HG02970 (cell line): ENCODE results near the gene GLB1L3.
"Not testable (repeated sequence)": the region's sequence is repeated elsewhere in the genome, so short reads cannot be mapped to it uniquely, and the experiment has no call there.

Source experiments
- ATAC-seq: cut with Tn5 transposase; IDR thresholded peaks from one replicate; pipeline ENCODE4 v1.9.1; 2021; ENCODE audit warnings: mild to moderate bottlenecking, moderate library complexity, moderate number of reproducible peaks; ENCODE audit not compliant: unreplicated experiment, low FRiP score

The GLB1L3 gene

DNA sequence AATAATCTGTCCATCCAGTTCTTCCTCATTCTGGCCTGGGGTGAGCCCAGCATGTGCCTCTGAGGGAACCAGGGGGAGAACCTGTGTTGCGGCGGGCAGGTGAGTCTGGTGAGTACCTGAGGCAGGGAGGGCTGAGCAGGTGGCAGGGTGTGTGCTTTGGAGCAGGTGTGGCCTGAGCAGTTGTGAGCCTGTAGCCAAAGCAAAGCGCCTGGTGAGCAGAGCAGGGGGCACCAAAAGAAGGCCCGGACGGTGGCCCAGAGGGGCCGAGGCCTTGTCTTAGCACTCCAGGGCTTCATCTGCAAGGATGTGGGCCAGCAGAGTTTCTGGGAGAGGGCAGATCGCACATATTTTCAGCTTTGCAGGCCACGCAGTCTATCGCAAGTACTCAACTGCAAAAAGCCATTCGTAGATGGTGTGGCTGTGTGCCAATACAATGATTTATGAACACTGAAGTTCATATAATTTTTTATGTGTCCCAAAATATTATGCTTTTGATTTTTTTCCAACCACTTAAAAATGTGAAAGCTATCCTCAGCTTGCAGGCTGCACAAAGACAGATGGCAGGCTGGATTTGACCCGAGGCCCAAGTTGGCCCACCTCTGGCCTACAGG lies 64.3 kb downstream of the GLB1L3 start:
- no peak for ATAC-seq

DNA sequence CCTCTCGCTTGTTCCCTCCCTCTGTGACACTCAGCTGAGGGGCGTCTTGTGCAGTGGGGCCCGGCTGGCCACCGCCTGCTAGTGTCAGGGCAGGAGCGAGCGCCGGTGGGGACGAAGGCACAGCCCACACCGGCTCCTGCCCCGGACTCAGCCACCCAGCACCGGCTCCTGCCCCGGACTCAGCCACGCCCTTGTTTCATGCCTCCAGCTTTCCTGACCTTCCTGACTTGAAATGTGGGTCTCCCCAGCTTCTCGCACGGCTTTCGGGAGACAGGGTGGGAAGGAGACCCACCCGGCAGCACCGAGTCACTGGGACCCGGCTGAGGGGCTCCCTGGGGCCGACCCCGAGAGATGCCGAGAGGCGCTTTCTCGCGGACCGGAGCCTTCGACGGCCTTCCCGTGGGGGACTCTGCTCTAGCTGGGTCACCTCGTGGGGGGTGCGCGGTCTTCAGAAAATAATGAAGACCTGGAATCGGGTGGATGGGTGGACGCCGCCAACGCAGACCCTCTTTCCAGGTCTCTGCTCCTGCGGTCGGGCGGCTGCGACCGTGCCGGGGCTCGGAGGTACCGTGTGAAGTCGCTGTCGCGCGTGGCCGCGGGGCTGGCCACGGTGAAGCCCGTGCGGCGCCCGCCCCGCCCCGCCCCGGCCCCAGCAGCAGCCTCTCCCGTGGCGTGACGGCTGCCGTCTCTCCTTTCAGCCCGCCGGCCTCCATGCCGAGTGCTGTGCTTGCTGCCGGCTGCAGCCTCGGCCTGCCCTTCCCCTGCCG lies 65.8 kb downstream of the GLB1L3 start:
- ATAC-seq, result no peak

GRCh38 chr11:134342572-134343340 lies 66.6 kb downstream of the GLB1L3 start:
- ATAC-seq, result no peak

- no peak for ATAC-seq
Measured at GRCh38 chr11:134343646-134344045, 67.5 kb downstream of the GLB1L3 start.

DNA sequence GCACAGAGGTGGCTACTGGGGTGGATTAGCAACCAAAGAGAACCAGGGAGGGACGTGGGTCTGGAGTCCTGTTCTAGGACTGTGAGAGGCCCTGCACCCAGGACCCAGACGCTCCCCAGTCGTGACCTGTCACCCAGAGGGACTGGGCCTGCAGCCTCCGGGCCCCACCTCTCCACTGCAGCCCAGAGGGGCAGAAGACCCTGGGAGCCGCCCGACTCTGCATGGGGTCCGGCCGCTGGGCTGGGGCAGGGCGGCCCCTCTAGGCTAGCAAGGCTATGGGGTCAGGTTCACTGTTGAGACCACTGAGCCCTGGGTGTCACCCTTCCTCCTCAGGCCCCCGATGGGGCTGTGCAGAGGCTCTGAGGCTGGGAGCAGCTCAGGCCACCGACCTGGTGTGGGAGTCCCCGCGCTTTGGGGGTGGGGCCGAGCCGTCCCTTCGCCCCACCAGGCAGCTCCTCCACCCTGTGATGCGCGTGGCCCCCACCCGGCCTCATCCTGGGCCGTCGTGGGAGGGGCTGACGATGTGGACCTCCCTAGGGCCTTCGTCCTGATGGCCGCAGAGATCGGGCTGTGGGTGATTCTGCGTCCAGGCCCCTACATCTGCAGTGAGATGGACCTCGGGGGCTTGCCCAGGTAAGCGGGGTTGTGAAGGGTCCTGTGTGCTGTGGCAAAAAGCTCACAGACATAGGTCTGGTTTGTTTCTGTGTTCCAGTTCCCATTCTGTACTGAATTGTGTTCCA lies 68.5 kb downstream of the GLB1L3 start:
- ATAC-seq, result not testable (repeated sequence)

GRCh38 chr11:134345237-134345550 lies 69.0 kb downstream of the GLB1L3 start:
- ATAC-seq, result no peak

DNA sequence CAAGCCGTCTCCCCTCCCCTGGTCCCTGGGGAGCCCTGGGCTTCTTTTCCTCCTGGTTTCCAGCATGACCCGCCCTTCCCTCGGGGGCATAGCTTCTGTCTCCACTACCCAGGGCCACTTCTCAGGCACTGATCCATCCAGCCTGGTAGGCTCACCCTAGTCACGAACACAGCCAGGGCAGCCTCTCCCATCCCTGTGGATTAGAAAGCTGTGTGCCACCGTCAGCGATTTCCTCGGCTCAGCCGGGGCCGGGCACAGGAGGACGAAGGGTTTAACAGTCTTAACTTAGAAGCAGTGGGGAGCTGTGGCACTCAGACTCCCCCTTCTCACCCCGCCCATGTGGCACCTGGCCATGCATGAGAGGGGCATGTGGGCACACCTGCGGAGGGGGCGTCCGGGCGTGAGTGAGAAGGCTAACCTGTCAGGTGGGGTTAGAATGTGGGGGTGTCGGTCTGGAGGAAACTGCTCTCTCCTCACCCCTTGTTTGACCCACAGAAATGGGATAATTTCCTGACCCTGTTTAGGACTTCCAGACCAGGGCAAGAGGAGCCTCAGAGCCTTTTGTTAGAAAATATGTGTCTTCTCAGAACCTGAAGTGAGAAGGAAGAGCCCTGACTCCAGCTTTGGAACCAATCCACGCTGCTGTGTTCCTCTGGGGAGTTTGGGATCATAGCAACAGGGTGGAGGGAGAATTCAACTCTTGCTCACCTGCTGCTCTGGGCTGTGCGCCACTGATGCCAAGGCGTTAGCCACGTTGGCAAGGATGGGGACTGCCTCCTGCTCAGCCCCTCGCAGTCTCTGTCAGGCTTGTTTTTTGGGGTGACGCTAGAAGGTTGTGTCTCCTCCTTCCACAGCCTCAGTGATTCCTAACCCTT lies 70.2 kb downstream of the GLB1L3 start:
- no peak for ATAC-seq

DNA sequence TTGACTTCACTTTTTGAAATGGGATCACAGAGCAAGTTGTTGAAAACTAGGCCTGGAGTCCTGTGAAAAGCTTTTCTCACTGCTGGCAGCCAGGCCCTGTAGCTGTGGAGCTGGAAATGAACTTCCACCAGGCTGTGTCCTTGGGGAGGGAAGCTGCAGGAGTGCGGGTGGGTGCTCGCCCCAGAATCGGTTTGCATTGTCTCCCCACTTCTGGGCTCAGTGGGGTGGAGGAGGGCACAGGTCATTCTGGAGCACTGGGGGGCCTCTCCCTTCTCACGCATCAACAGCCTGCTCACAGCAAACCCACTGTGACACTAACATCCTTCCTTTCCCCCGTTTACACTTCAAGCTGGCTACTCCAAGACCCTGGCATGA lies 70.8 kb downstream of the GLB1L3 start:
- ATAC-seq, result no peak

DNA sequence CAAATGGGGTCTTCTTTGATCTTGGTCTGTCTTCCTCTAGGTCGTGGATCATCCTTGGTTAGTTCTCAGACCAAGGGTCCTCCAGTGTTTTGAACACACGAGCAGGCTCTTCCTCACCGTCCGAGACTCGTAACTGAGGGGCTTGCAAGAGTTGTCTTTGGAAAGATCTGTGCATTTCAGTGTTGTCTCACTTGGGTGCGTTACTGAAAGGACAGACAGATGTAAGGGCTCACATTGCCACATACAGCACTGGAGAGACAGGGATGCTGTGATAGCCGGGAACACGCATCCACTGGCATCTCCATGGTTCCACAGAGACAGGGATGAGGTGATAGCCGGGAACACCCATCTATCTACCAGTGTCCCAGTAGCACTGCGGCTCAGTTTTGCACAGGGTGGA lies 71.3 kb downstream of the GLB1L3 start:
- ATAC-seq, result no peak

GRCh38 chr11:134349109-134349801 lies 73.1 kb downstream of the GLB1L3 start:
- ATAC-seq, result no peak

DNA sequence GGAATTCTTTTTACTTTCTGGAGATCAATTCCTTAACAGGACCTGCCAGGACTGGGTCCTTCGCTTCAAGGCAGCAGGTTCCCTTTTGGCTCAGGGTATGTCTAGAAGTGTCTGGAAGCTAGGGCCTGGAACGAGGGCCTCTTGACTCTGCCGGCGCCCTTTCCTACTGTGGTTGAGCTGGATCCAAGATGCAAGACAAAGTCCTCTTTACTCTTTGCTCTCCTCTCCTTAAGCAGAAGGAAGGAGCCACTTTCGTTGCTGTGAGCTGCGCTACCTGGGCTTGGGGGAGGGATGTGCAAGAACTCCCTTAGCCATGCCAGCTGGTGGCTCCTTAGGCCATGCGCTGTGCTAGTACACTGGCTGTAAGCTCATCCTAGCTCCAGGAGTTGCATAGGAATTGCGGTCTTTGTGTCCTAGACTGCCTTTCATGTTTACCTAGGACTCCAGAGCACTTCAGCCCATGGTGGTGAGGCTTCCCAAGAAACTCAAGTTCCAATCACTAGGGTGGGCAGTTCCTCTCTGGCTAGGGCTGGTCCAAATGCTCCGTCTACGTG lies 73.7 kb downstream of the GLB1L3 start:
- no peak for ATAC-seq

DNA sequence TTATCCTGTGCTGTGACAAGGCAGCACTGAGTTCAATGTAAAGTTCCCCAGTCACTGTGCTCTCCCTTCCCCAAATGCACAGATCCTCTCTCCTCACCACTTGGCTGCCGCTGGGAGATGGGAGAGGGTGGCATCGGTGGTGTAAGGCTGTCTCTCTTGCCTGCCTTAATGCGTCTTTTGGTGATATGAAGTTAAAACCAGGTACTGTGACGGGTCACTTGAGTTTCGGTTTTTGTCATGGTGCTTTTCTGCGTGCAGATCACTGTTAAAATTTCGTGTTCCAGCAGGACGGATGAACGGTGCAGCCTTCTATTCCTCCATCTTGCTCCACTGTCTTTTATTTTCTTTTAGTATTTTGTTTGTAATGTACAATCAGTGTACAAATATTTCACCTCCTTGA lies 74.2 kb downstream of the GLB1L3 start:
- ATAC-seq, result no peak

GRCh38 chr11:134352111-134352510 lies 75.9 kb downstream of the GLB1L3 start:
- ATAC-seq, result no peak

DNA sequence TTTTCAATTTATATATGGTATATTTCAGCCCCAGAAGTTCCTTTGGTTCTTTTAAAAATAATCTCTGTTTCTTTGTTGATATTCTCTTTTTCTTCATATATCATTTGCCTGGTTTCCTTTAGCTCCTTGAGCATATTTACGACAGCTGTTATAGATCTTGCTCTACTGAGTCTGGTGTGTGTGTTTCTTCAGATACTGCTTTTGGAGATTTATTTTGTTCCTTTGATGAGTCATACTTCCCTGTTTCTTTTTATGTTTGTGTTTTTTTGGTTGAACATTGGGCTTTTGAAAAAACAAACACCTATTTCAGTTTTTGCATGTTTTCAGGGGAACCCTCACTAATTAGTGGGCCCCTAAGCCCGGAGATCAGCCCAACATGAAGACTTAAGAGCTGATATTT lies 79.0 kb downstream of the GLB1L3 start:
- no peak for ATAC-seq

DNA sequence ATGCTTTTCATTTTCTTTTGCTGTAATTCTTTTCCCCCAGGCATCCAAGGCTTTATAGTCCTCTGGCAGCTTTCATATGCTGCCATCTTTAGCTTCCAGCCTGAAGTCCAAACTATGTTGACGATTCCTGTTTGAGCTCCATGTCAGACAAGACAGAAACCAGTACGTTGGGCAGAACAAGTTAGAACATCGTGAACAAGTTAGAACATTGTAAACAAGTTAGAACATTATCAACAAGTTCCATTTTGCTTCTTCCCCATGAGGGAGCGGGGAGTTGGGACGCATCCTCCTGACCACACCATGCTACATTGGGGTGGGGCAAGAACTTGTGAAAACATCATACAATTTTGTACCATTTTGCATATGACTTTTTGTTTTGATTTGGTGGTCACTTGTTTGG lies 79.5 kb downstream of the GLB1L3 start:
- ATAC-seq, result no peak

GRCh38 chr11:134356656-134357544 lies 80.7 kb downstream of the GLB1L3 start:
- ATAC-seq, result no peak

- no peak for ATAC-seq
Measured at GRCh38 chr11:134357545-134357839, 81.3 kb downstream of the GLB1L3 start.

- ATAC-seq, result no peak
Measured at GRCh38 chr11:134358165-134358855, 82.1 kb downstream of the GLB1L3 start.
